H1 (cell line): Measurements from ENCODE around the gene PHACTR1. TPM values are rescaled to one million over a fixed set of nuclear protein-coding genes. Genes with fewer than 3 reads are reported as not detected.

Experiments
- CTCF ChIA-PET: fragments of 300-600 bp; sonication (Branson Sonifier 250); formaldehyde crosslinking; loops from one replicate; lab custom pipeline; 2021; ENCODE audit not compliant: partially characterized antibody; lab: Charles Lee
- POLR2A ChIA-PET: fragments of 300-600 bp; sonication (Branson Sonifier 250); formaldehyde crosslinking; loops from one replicate; lab custom pipeline; 2021; ENCODE audit warnings: inconsistent platforms; ENCODE audit not compliant: partially characterized antibody; lab: Charles Lee
- DNase-seq, 2 experiments: peaks; one replicate each; pipeline versions ENCODE4 v3.0.0 to v3.0.0-alpha.2; 2010 to 2022; ENCODE audit warnings: low spot score in 2 of 2, low read depth in 1 of 2, mixed read lengths in 1 of 2
- FAIRE-seq: peaks from 2 replicates; lab custom pipeline; 2011; peaks lifted over from hg19 to GRCh38; lab: Jason Lieb, UNC
- H2AFZ ChIP-seq: 2 replicates; pipeline ENCODE4 v1.8.1; 2012; ENCODE audit warnings: low read length, inconsistent platforms
- H2AK5ac ChIP-seq: 2 replicates; pipeline ENCODE4 v1.6.1; 2013; ENCODE audit warnings: low read depth, low read length
- H2BK120ac ChIP-seq: replicated peaks from 2 replicates; pipeline ENCODE3; 2013; ENCODE audit warnings: low read depth, low read length, inconsistent platforms
- H2BK12ac ChIP-seq: 2 replicates; pipeline ENCODE4 v1.6.1; 2013; ENCODE audit warnings: low read depth, low read length
- H2BK15ac ChIP-seq: 2 replicates; pipeline ENCODE4 v1.6.1; 2013; ENCODE audit warnings: low read length
- H2BK20ac ChIP-seq: 2 replicates; pipeline ENCODE4 v1.6.1; 2013; ENCODE audit warnings: low read length
- H2BK5ac ChIP-seq: 2 replicates; pipeline ENCODE4 v1.6.1; 2013; ENCODE audit warnings: low read depth, low read length
- H3K14ac ChIP-seq: 2 replicates; pipeline ENCODE4 v1.6.1; 2013; ENCODE audit warnings: inconsistent platforms; ENCODE audit not compliant: insufficient read length
- H3K18ac ChIP-seq: 2 replicates; pipeline ENCODE4 v1.6.1; 2013; ENCODE audit warnings: low read length; ENCODE audit errors: extremely low read depth
- H3K23ac ChIP-seq: 2 replicates; pipeline ENCODE4 v1.6.1; 2013; ENCODE audit warnings: inconsistent platforms; ENCODE audit not compliant: insufficient read length
- H3K23me2 ChIP-seq: 2 replicates; pipeline ENCODE4 v1.6.1; 2013; ENCODE audit warnings: low read depth, low read length
- H3K27ac ChIP-seq: 2 replicates; pipeline ENCODE4 v1.6.1; 2011; ENCODE audit warnings: low read depth, low read length, inconsistent platforms
- H3K27me3 ChIP-seq, 4 experiments: replicated peaks in 1 of 4; 1 replicate in 1 of 4; 2 replicates in 3 of 4; pipeline versions ENCODE4 v1.6.1 to v1.8.1; 2011 to 2013; ENCODE audit warnings: low read length in 3 of 4, mild to moderate bottlenecking in 3 of 4, inconsistent platforms in 2 of 4, mixed read lengths in 2 of 4, moderate library complexity in 1 of 4; ENCODE audit not compliant: control insufficient read depth in 3 of 4, insufficient read depth in 3 of 4; ENCODE audit errors: extremely low read depth in 1 of 4
- H3K36me3 ChIP-seq, 4 experiments: 2 replicates each; pipeline versions ENCODE4 v1.6.1 to v1.8.1; 2011 to 2013; ENCODE audit warnings: mild to moderate bottlenecking in 4 of 4, low read length in 3 of 4, moderate library complexity in 2 of 4, control low read depth in 1 of 4, inconsistent platforms in 1 of 4; ENCODE audit not compliant: insufficient read depth in 4 of 4, control insufficient read depth in 2 of 4
- H3K4ac ChIP-seq: replicated peaks from 2 replicates; pipeline ENCODE3; 2013; ENCODE audit warnings: low read length, low read depth, mixed read lengths, inconsistent platforms; ENCODE audit not compliant: insufficient read length
- H3K4me1 ChIP-seq, 4 experiments: replicated peaks in 1 of 4; 1 replicate in 1 of 4; 2 replicates in 3 of 4; pipeline versions ENCODE4 v1.6.1 to v1.8.1; 2011 to 2013; ENCODE audit warnings: low read length in 3 of 4, inconsistent platforms in 2 of 4, mixed read lengths in 1 of 4; ENCODE audit not compliant: insufficient read depth in 4 of 4, control insufficient read depth in 3 of 4
- H3K4me2 ChIP-seq, 2 experiments: 2 replicates each; pipeline versions ENCODE4 v1.6.1 to v1.8.1; 2011 to 2013; ENCODE audit warnings: low read depth in 2 of 2, low read length in 2 of 2, control low read depth in 1 of 2, inconsistent platforms in 1 of 2, mild to moderate bottlenecking in 1 of 2; ENCODE audit not compliant: insufficient read depth in 1 of 2
- H3K4me3 ChIP-seq, 4 experiments: fragments of 200-600, 300-600 bp in 1 of 4; sonication (generic), shearing (Covaris generic), sonication (Bioruptor Twin) in 1 of 4; 2 replicates each; pipeline versions ENCODE4 v1.5.1 to v1.8.1; 2011 to 2016; ENCODE audit warnings: low read length in 4 of 4, low read depth in 3 of 4, control low read depth in 2 of 4, inconsistent platforms in 2 of 4, mild to moderate bottlenecking in 2 of 4, mixed read lengths in 1 of 4, moderate library complexity in 1 of 4; ENCODE audit not compliant: insufficient read depth in 2 of 4; ENCODE audit errors: extremely low read depth in 1 of 4
- H3K56ac ChIP-seq: replicated peaks from 2 replicates; pipeline ENCODE3; 2013; ENCODE audit warnings: low read depth, mild to moderate bottlenecking, mixed read lengths, low read length, inconsistent platforms; ENCODE audit not compliant: insufficient read length
- H3K79me1 ChIP-seq: 2 replicates; pipeline ENCODE4 v1.6.1; 2013; ENCODE audit warnings: low read depth, low read length, control low read depth
- H3K79me2 ChIP-seq, 2 experiments: 2 replicates each; pipeline versions ENCODE4 v1.6.1 to v1.8.1; 2012 to 2013; ENCODE audit warnings: low read length in 2 of 2, mild to moderate bottlenecking in 2 of 2, inconsistent platforms in 1 of 2; ENCODE audit not compliant: insufficient read depth in 2 of 2, control insufficient read depth in 1 of 2
- H3K9ac ChIP-seq, 4 experiments: replicated peaks in 1 of 4; 1 replicate in 1 of 4; 2 replicates in 3 of 4; pipeline versions ENCODE4 v1.6.1 to v1.8.1; 2011 to 2013; ENCODE audit warnings: low read depth in 3 of 4, low read length in 3 of 4, control low read depth in 2 of 4, mild to moderate bottlenecking in 2 of 4, moderate library complexity in 2 of 4, inconsistent platforms in 1 of 4; ENCODE audit errors: extremely low read depth in 1 of 4
- H3K9me3 ChIP-seq, 2 experiments: 2 replicates each; pipeline versions ENCODE4 v1.6.1 to v1.8.1; 2012 to 2013; ENCODE audit warnings: mild to moderate bottlenecking in 2 of 2, moderate library complexity in 2 of 2, control low read depth in 1 of 2, inconsistent platforms in 1 of 2, low read depth in 1 of 2, low read length in 1 of 2, mixed read lengths in 1 of 2; ENCODE audit not compliant: insufficient read depth in 2 of 2
- H4K20me1 ChIP-seq, 2 experiments: replicated peaks in 1 of 2; 2 replicates each; pipeline versions ENCODE3 to v1.8.1; 2011 to 2013; ENCODE audit warnings: inconsistent platforms in 2 of 2, low read length in 2 of 2, mild to moderate bottlenecking in 1 of 2; ENCODE audit not compliant: insufficient read depth in 2 of 2, control insufficient read depth in 1 of 2
- H4K5ac ChIP-seq: 2 replicates; pipeline ENCODE4 v1.6.1; 2013; ENCODE audit warnings: low read length, low read depth, mixed read lengths, inconsistent platforms; ENCODE audit not compliant: insufficient read length
- H4K8ac ChIP-seq: 2 replicates; pipeline ENCODE4 v1.8.0; 2013; ENCODE audit warnings: mild to moderate bottlenecking, moderate library complexity, low read length, inconsistent platforms; ENCODE audit not compliant: insufficient read depth; ENCODE audit errors: extremely low read depth
- H4K91ac ChIP-seq: replicated peaks from 2 replicates; pipeline ENCODE3; 2013; ENCODE audit warnings: low read length, mixed read lengths, inconsistent platforms; ENCODE audit not compliant: insufficient read length
- RBBP5 ChIP-seq: IDR thresholded peaks from 2 replicates; pipeline ENCODE4 v1.7.1; 2012; ENCODE audit warnings: low read depth, mild to moderate bottlenecking, inconsistent platforms, low read length, moderate library complexity, borderline replicate concordance
- ZNF274 ChIP-seq: IDR thresholded peaks from 2 replicates; pipeline ENCODE4 v1.7.0; 2012; ENCODE audit warnings: low read length, borderline replicate concordance; ENCODE audit errors: extremely low read depth
- WGBS, 2 experiments: shearing (Covaris generic) in 1 of 2; methylation state at CpG; one replicate each; pipeline versions ENCODE4 v1.1.6 to v1.1.7; 2013 to 2015; ENCODE audit warnings: low lambda C conversion rate in 2 of 2, mixed read lengths in 2 of 2, inconsistent platforms in 1 of 2, low coverage in 1 of 2, missing lambda C conversion rate in 1 of 2; ENCODE audit not compliant: insufficient replicate concordance in 2 of 2, insufficient coverage in 1 of 2, insufficient read length in 1 of 2; ENCODE audit errors: extremely low coverage in 1 of 2, missing lambda C conversion rate in 1 of 2; 5-methylcytosine and 5-hydroxymethylcytosine counted together
- polyA plus RNA-seq, 7 experiments: library from polyadenylated mRNA; depleted of rRNA in 3 of 7; stranded (reverse) in 5 of 7; unstranded in 2 of 7; fragments of >200 nt in 5 of 7; fragments of 200-250 nt in 2 of 7; gene quantifications; 1 replicate in 5 of 7; 2 replicates in 1 of 7; 4 replicates in 1 of 7; pipeline versions ENCODE4 v1.2.1 to v1.2.3, GENCODE V29; 2011 to 2013; ENCODE audit warnings: missing spikeins in 2 of 7, mixed read lengths in 2 of 7
- total RNA-seq: library from RNA; stranded (reverse); fragmentation: NEBNext Ultra II Directional; extraction: Animal tissue kit (Norgen Biotek cat#: 25700); gene quantifications from 2 replicates; pipeline ENCODE4 v1.2.1, GENCODE V29; 2021
- TF ChIP-seq, protein P1 (sequence below), 3 experiments: IDR thresholded peaks; 1 replicate in 2 of 3; 2 replicates in 1 of 3; pipeline versions ENCODE4 v1.5.1 to v1.6.1; 2011; ENCODE audit warnings: low read length in 3 of 3, mild to moderate bottlenecking in 3 of 3, inconsistent platforms in 2 of 3, low read depth in 1 of 3, moderate library complexity in 1 of 3; ENCODE audit not compliant: insufficient read depth in 1 of 3; ENCODE audit errors: control extremely low read depth in 1 of 3

Gene PHACTR1
- total and polyA plus RNA-seq, 2 of the 8 experiments (the other 6 are each of a cell fraction or from before 2014, with no cell fraction given) = 3.9 to 17.1 TPM

DNA sequence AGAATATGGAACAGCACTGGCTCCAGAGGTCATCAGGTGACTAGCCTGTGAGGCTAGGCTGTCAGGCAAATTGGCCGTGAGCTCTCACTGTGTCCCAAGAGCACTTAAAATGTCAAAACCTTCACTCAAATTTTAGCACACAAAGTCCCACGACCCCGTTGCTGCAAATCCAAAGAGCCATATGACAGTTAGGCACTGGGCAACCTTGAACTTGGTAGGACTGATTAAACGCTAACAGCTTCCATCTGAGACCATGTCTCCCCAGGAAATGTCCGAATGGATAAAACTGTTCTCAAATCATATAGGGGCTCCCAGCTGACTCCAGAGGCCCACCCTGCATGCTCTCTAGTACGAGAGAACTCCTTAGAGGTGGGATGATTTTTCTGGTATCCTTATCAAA lies 196.6 kb downstream of the PHACTR1 start:
- no peak overlapping the region for H3K18ac ChIP-seq
- H2BK12ac ChIP-seq = no peak overlapping the region
- H3K27me3 ChIP-seq = no peaks in the 10 kb centered on the region
- H3K79me2 ChIP-seq = no peaks in the 10 kb centered on the region
- no peak overlapping the region for H3K4me2 ChIP-seq
- TF ChIP-seq ZNF274 = no peak
- TF ChIP-seq, protein P1, sequence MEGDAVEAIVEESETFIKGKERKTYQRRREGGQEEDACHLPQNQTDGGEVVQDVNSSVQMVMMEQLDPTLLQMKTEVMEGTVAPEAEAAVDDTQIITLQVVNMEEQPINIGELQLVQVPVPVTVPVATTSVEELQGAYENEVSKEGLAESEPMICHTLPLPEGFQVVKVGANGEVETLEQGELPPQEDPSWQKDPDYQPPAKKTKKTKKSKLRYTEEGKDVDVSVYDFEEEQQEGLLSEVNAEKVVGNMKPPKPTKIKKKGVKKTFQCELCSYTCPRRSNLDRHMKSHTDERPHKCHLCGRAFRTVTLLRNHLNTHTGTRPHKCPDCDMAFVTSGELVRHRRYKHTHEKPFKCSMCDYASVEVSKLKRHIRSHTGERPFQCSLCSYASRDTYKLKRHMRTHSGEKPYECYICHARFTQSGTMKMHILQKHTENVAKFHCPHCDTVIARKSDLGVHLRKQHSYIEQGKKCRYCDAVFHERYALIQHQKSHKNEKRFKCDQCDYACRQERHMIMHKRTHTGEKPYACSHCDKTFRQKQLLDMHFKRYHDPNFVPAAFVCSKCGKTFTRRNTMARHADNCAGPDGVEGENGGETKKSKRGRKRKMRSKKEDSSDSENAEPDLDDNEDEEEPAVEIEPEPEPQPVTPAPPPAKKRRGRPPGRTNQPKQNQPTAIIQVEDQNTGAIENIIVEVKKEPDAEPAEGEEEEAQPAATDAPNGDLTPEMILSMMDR (IDR thresholded peaks at IDR 0.05; ENCODE audit: control extremely low read depth in 1 of 3, insufficient read depth in 1 of 3, low read depth in 1 of 3, low read length in 3 of 3) = no peak
- no peak for TF ChIP-seq RBBP5
- H4K5ac ChIP-seq = no peak overlapping the region
- H3K36me3 ChIP-seq = no peaks in the 10 kb centered on the region
- H2AK5ac ChIP-seq = no peak overlapping the region
- no peaks in the 10 kb centered on the region for H4K20me1 ChIP-seq
- ChIA-PET POLR2A (no interaction called here), CTCF (interaction anchor here (0.6 to 5.3 kb wide), 9 partner anchors 12 to 1154 kb away, joined by 3 to 37 read pairs (median 3); no protein-coding TSS in a partner anchor)
- no peak overlapping the region for H3K9ac ChIP-seq
- no peak overlapping the region for H2BK20ac ChIP-seq
- no peak overlapping the region for H3K14ac ChIP-seq
- peaks cover 4% of the 10 kb centered on the region; the same call in 1 of the 2 replicates for H3K79me1 ChIP-seq
- no peak overlapping the region for H3K4ac ChIP-seq
- H4K8ac ChIP-seq = no peak overlapping the region
- H4K91ac ChIP-seq = no peak overlapping the region
- no peak overlapping the region for H2BK120ac ChIP-seq
- no peak overlapping the region for H3K4me3 ChIP-seq
- no peak overlapping the region for H2AFZ ChIP-seq
- no peak overlapping the region for H3K23ac ChIP-seq
- no peak overlapping the region for H2BK15ac ChIP-seq
- H3K27ac ChIP-seq = no peak overlapping the region
- DNase-seq (no peak), FAIRE-seq (no peak)
- H2BK5ac ChIP-seq = no peak overlapping the region
- H3K23me2 ChIP-seq = no peaks in the 10 kb centered on the region
- WGBS, 2 experiments = 91% methylated on average over 6 of the region's 6 CpGs; no CpG with 5 or more reads in 1 of the 2 experiments
- no peak overlapping the region for H3K56ac ChIP-seq
- no peaks in the 10 kb centered on the region for H3K9me3 ChIP-seq
- H3K4me1 ChIP-seq = peaks cover 0 to 12% (median 3%) of the 10 kb centered on the region in 4 experiments; a peak in 5 of 7 replicates
